ENCODE measurements around the gene SIM2.

GRCh38 chr21:36672737-36673136, 26.2 kb upstream of the SIM2 start:
- TF ChIP-seq CTCF (IDR thresholded peaks at IDR 0.05) (no peak), EZH2 (IDR thresholded peaks at IDR 0.05; ENCODE audit: borderline replicate concordance, insufficient read depth, low read depth, low read length, poor library complexity, severe bottlenecking) (no peak)

Measured in B cell (primary cell).